Activated CD8-positive, alpha-beta memory T cell treated with anti-CD3 and anti-CD28 coated beads, Interleukin-2, amount 10 ng/mL, durations not matched to agents 7 days and 5 days (primary cell): ENCODE data around the gene HSD11B2. TPM values are rescaled to one million over a fixed set of nuclear protein-coding genes. Genes with fewer than 3 reads are reported as not detected.

ENCODE experiments used
- ATAC-seq: fragments of 150-1000 bp; cut with Tn5 transposase; one replicate; pipeline ENCODE4 v1.10.0; 2021; ENCODE audit warnings: moderate library complexity
- CTCF ChIA-PET: fragments of 350-600 bp; sonication (Branson Sonifier 250); formaldehyde crosslinking; loops from one replicate; lab custom pipeline; 2021; ENCODE audit warnings: antibody characterized with exemption; lab: Charles Lee
- DNase-seq: peaks from one replicate; pipeline ENCODE4 v3.0.0-alpha.2; 2020
- H3K27ac Mint-ChIP-seq: one replicate; pipeline ENCODE4 v1.8.0; 2021; ENCODE audit warnings: mild to moderate bottlenecking, mixed read lengths
- H3K27me3 Mint-ChIP-seq: one replicate; pipeline ENCODE4 v1.8.0; 2021; ENCODE audit warnings: mixed read lengths
- H3K36me3 Mint-ChIP-seq: one replicate; pipeline ENCODE4 v1.8.0; 2021; ENCODE audit warnings: mild to moderate bottlenecking, mixed read lengths
- H3K4me1 Mint-ChIP-seq: one replicate; pipeline ENCODE4 v1.8.0; 2021; ENCODE audit warnings: mixed read lengths
- H3K4me3 Mint-ChIP-seq: one replicate; pipeline ENCODE4 v1.8.0; 2021; ENCODE audit warnings: mild to moderate bottlenecking, moderate library complexity, mixed read lengths
- H3K9me3 Mint-ChIP-seq: one replicate; pipeline ENCODE4 v1.8.0; 2022; ENCODE audit warnings: low read depth, mixed read lengths
- total RNA-seq, 2 experiments: library from RNA; stranded (reverse); gene quantifications; one replicate each; pipeline ENCODE4 v1.2.3, GENCODE V29; 2021

The HSD11B2 gene
- total RNA-seq, 2 experiments from 2014 or later, result 0.14 TPM; not detected in 1

DNA sequence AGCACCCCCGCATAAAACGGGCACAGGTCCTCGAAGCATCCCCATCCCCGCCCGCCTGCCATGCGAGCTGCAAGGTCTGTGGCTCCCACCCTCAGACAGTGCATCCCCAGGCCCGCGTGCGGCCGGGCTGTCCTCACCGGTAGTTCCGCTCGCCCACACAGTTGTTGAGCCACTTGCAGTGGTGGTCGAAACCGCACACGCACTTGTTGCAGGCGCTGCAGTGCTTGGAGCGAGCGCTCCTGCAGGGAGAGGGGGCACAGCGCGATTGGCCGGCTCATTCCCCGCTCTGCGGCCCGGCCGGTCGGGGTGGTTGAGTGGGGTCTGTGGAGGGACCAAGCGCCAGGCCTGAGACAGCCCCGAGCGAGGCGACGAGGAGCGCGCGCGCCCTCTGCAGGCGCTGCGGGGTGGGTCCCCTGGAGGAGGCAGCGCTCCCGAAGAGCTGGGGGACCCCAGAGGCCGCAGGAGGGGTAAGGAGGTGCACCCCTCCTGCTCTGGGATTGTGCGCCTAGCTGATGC is 31.6 kb upstream of the HSD11B2 start:
- no peak overlapping the region for H3K27ac Mint-ChIP-seq
- ATAC-seq (peak; percentile 83), DNase-seq (peak; percentile 55)
- CTCF ChIA-PET, result interaction anchor here (0.6 to 2.9 kb wide), 44 partner anchors 9 to 383 kb away, joined by 3 to 25 read pairs (median 4); partner anchors contain the start of gene TMEM208
- no peak overlapping the region for H3K4me3 Mint-ChIP-seq
- H3K4me1 Mint-ChIP-seq, result no peaks in the 10 kb centered on the region
- no peaks in the 10 kb centered on the region for H3K9me3 Mint-ChIP-seq
- H3K36me3 Mint-ChIP-seq, result no peaks in the 10 kb centered on the region
- peaks cover 22% of the 10 kb centered on the region for H3K27me3 Mint-ChIP-seq

DNA sequence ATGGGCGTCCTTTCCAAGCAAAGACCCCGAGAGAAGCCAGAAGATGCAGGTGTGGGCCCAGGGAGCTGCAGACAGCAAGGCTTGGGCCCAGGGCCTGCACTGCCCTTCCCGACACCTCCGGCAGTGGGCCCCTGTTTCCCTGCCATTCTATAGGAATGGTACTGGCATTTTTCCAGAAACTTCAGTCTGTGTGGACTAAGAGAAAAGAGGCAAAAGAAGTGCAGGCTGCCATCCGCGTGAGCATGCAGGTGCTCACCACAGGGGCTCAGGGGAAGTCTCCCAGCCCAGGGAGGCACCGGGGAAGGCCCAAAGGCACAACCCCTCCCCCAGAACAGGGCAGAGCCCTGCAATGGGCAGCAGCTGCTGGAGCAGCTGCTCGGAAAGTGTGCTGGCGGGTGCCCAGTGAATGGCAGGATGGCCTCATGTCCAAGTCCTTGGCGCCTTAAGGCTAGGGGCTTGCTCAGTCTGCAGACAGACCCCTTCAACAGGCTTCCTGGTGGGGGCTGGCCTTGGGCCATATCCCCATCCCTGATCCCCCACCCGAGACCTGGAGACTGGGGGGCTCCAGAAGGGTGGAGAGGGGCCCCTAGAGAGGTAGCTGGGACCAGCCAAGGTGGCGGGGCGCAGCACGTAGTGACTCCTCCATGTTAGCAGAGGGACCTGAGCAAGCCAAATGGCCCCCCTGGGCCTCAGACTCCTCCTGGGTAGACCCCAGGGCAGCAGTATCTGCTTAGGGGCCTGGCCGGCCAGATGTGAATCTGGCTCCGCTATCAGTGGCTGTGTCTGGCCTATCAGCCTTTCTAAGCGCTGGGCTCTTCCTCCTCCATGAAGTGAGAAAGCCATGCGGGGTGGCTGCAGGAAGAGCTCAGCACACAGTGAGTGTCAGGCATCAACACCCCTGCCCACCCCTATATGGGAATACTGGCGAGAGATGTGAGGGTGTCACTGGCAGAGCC is 30.9 kb upstream of the HSD11B2 start:
- Mint-ChIP-seq H3K4me1 (no peaks in the 10 kb centered on the region), H3K36me3 (no peaks in the 10 kb centered on the region), H3K4me3 (no peak overlapping the region), H3K27ac (no peak overlapping the region), H3K27me3 (peaks cover 18% of the 10 kb centered on the region), H3K9me3 (no peaks in the 10 kb centered on the region)
- CTCF ChIA-PET, result interaction anchor here (0.6 to 2.9 kb wide), 44 partner anchors 9 to 384 kb away, joined by 3 to 25 read pairs (median 4); partner anchors contain the start of gene TMEM208
- DNase-seq (no peak), ATAC-seq (no peak)

DNA sequence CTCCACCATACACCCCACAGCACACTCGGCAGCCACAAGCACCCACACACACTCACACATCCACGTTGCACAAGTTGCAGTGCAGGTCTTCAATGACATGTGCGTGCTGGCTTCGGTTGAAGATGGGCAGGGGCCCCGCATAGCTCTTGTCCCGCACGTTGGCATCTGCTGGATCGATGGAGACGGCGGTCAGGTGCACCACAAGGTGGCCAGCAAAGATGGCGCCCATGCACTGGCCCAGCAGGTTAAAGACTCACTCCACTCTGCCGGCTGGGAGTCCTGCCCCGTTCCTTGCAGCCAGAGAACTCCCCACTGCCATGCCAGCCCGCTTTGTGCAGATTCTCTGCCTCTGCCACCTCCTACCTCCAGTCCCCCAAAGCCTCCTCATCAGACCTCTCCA is 30.0 kb upstream of the HSD11B2 start:
- H3K36me3 Mint-ChIP-seq, result no peaks in the 10 kb centered on the region
- DNase-seq (no peak), ATAC-seq (no peak)
- peaks cover 9% of the 10 kb centered on the region for H3K27me3 Mint-ChIP-seq
- no peaks in the 10 kb centered on the region for H3K9me3 Mint-ChIP-seq
- H3K4me3 Mint-ChIP-seq, result no peak overlapping the region
- H3K27ac Mint-ChIP-seq, result no peak overlapping the region
- no peaks in the 10 kb centered on the region for H3K4me1 Mint-ChIP-seq
- CTCF ChIA-PET, result no interaction called here

DNA sequence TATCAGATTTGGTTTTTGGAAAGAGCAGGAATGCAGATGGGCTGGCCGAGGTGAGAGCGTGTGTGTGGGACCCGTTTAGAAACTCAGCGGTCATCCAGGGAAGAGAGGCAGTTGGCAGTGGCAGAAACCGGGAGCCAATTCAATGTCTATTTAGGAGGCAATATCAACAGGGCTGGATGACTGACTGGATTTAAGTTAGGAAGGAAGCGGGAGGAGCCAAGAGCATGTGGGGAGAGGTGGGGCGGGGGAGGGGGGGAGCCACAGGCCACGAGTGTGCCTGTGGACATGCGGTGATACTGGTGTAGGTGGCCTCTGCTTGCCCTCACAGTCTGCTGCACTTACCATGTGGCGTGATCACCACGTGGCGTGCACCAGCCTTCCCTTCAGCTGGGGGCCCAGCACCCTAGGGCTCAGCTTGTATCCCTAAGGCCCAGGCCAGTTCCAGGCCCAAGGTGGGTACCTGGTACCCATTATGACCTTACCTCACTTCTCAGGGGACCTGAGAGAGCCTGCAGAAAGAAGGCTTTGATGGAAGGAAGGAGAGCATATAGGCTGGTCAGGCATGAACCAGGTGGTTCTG is 26.9 kb upstream of the HSD11B2 start:
- Mint-ChIP-seq H3K36me3 (no peaks in the 10 kb centered on the region), H3K27me3 (peaks cover 8% of the 10 kb centered on the region), H3K27ac (no peak overlapping the region), H3K9me3 (no peaks in the 10 kb centered on the region), H3K4me3 (no peak overlapping the region), H3K4me1 (no peaks in the 10 kb centered on the region)
- CTCF ChIA-PET, result no interaction called here
- ATAC-seq, result no peak
- DNase-seq, result no peak

DNA sequence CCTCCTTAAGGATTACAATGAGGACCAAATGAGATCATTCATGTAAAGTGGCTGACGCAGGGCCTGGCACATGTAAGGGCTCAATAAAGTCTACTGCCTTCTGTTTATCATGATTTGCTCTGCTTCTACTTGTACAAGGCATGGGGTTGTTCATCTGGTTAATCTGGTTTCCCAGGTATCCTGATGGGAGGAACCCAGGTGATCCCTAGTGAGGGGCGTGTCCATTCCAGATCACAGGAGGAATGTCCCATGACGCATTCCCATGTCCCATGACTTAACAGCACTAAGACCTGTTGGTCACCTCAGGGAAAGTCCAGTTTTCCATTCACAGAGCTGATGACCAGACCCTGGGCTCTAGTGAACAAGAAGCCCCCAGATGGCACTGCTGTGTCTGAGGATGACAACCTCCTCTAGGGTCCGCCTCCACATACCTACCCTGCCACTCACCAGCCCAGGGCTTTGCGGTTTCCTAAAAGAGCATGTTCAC is 26.1 kb upstream of the HSD11B2 start:
- CTCF ChIA-PET, result no interaction called here
- H3K27ac Mint-ChIP-seq, result no peak overlapping the region
- no peak for ATAC-seq

DNA sequence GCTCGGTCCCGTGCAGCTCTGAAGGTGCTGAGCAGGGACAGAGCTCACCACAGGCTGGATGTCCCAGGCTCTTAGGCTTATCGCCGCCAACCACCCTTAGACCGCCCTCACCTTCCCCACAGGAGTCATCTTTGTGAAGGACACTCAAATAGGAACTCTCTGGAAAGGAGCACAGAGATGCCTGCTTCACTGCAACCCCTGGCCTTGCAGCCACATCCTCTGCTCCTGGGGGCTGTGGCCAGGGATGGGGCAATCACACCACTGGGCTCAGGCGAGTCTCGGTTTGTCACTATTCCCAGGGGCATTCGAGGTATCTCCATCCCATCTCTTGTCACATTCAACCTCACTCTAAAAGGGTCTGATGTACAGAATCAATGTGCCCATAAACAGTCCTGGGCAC is 25.6 kb upstream of the HSD11B2 start:
- H3K4me1 Mint-ChIP-seq, result no peaks in the 10 kb centered on the region
- H3K27me3 Mint-ChIP-seq, result peaks cover 8% of the 10 kb centered on the region
- ATAC-seq, result no peak
- no peaks in the 10 kb centered on the region for H3K9me3 Mint-ChIP-seq
- H3K27ac Mint-ChIP-seq, result no peak overlapping the region
- no peak overlapping the region for H3K4me3 Mint-ChIP-seq
- no peak for DNase-seq
- CTCF ChIA-PET, result no interaction called here
- no peaks in the 10 kb centered on the region for H3K36me3 Mint-ChIP-seq

More for the DNA sequence above, 26.1 kb upstream of the HSD11B2 start:
- Mint-ChIP-seq H3K4me3 (no peak overlapping the region), H3K36me3 (no peaks in the 10 kb centered on the region), H3K9me3 (no peaks in the 10 kb centered on the region), H3K4me1 (no peaks in the 10 kb centered on the region), H3K27me3 (peaks cover 8% of the 10 kb centered on the region)
- DNase-seq, result no peak

DNA sequence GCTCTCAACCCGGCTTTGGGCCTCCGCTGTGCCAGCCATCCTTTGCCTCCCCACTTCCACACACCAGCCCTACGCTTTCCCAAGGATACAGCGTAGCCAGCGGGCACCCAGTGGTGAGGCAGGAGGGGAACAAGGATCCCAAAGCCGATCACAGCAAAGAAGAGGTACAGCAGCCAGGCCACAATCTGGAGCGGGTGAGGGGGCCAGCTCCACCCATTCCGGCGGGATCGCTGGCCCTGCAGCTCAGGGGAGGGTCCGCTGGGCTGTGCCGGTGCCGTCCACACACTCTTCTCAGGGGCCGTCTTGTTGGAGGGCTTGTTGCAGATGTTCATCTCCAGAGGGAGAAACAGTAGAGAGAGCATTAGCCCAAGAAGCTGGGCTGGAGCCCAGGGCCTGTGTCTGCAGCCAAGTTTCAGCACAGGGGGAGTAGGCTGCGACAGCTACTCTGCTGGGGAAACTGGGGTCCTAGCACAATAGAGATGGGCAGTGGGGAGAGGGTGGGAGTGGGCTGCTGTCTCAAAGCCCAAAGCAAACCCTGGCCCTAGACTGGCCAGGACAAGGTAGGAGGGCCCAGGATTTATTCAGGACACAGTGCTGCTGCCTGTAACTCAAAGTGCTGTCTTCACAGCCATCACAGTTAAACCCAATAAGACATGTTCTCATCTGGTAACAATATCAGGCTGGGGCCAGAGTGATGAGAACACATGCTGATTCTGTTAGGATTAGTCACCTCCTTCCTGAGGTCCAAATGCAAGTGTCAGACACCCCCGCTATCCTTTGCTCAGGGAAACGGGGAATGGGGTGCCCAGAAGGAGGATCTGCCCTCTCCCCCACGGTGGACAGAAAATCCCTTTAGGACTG is 24.6 kb upstream of the HSD11B2 start:
- H3K4me1 Mint-ChIP-seq, result no peaks in the 10 kb centered on the region

DNA sequence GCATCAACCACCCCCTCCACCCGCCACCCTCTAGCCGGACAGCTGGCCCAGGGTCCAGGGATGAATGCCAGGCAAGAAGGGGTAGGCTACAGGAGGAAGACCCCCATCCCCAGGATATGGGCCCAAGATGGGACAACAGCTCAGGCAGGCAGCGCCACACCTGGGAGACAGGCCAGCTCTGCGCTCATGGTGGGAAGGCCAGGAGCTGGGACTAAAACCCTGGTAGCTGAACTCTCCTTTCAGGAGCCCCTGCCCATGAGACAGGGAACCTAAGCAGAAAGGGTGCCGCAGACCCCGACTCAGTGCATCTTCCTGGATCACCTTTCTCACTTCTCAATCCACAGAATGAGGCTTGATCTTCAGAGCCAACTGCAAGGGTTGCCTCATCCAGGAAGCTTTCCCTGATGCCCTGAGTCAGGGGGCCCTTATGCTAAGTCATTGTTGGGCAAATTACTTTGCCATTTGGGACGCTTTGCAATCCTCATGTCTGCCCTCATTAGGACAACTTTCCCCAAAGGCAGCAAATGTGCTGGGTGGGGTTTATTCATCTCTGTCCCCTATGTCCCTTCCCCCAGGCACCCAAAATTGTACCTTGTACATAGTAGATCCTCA is 23.6 kb upstream of the HSD11B2 start:
- H3K9me3 Mint-ChIP-seq, result no peaks in the 10 kb centered on the region
- peaks cover 4% of the 10 kb centered on the region for H3K27me3 Mint-ChIP-seq
- no peaks in the 10 kb centered on the region for H3K4me1 Mint-ChIP-seq
- ATAC-seq, result no peak
- H3K4me3 Mint-ChIP-seq, result no peak overlapping the region
- CTCF ChIA-PET, result interaction anchor here (1.4 to 2.4 kb wide), 3 partner anchors 21 to 68 kb away, joined by 3 to 8 read pairs (median 3); no protein-coding TSS in a partner anchor
- DNase-seq, result no peak
- no peaks in the 10 kb centered on the region for H3K36me3 Mint-ChIP-seq
- H3K27ac Mint-ChIP-seq, result no peak overlapping the region

More for the DNA sequence above, 24.6 kb upstream of the HSD11B2 start:
- no peaks in the 10 kb centered on the region for H3K36me3 Mint-ChIP-seq
- no peak for DNase-seq
- no peaks in the 10 kb centered on the region for H3K9me3 Mint-ChIP-seq
- H3K27me3 Mint-ChIP-seq, result peaks cover 8% of the 10 kb centered on the region
- no peak overlapping the region for H3K27ac Mint-ChIP-seq
- H3K4me3 Mint-ChIP-seq, result no peak overlapping the region
- ATAC-seq, result no peak
- CTCF ChIA-PET, result interaction anchor here (2.4 kb wide), 1 partner anchor 22 kb away, joined by 8 read pairs; no protein-coding TSS in a partner anchor

DNA sequence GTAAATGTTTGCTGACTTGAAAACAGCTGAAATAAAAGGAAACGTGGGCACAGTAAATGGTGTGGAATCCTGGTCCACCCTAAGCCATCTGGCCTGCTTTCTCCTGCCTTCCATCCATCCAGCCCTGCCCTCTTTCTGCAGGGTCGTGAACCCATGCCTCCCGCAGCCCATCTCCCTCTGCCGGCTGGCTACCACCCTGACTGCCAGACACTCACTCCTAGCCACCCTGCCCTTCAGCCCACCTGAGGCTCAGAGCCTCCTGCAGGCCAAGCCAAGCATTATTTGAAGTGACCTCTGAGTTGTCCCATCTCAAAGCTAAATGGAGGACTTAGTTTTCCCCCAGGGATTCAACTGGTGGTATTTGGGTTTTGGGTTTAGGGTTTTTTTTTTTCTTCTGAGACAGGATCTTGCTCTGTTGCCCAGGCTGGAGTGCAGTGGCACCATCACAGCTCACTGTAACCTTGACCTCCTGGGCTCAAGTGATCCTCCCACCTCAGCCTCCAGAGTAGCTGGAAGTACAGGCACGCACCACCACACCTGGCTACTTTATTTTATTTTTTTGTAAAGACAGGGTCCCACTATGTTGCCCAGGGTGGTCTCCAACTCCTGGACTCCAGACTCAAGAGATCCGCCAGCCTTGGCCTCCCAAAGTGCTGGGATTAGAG is 23.0 kb upstream of the HSD11B2 start:
- H3K9me3 Mint-ChIP-seq, result no peaks in the 10 kb centered on the region

DNA sequence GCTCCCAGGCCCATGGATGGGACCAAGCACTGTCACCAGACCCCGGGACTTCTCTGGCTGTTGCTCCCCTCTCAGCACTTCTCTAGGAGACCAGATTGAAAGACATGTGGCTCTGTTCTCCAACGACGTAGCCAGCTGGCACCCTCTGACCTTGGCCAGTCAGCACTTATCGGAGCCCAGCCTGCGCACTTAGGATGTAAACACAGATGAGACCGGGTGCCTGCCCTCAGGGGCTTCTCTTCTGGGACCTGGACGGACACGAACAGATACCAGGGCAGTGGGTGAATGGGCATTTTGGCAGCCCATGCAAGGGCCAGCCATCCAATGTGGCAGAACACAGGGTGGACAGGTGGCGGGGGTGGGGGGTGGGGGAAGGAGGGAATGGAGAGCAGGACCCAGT is 21.3 kb upstream of the HSD11B2 start:
- no peak for ATAC-seq

More for the DNA sequence above, 23.0 kb upstream of the HSD11B2 start:
- Mint-ChIP-seq H3K27me3 (peaks cover 3% of the 10 kb centered on the region), H3K27ac (no peak overlapping the region), H3K4me1 (no peaks in the 10 kb centered on the region), H3K36me3 (no peaks in the 10 kb centered on the region), H3K4me3 (no peak overlapping the region)
- no peak for DNase-seq
- CTCF ChIA-PET, result interaction anchor here (1.3 to 2.4 kb wide), 4 partner anchors 8 to 69 kb away, joined by 3 to 8 read pairs (median 3); no protein-coding TSS in a partner anchor
- no peak for ATAC-seq

DNA sequence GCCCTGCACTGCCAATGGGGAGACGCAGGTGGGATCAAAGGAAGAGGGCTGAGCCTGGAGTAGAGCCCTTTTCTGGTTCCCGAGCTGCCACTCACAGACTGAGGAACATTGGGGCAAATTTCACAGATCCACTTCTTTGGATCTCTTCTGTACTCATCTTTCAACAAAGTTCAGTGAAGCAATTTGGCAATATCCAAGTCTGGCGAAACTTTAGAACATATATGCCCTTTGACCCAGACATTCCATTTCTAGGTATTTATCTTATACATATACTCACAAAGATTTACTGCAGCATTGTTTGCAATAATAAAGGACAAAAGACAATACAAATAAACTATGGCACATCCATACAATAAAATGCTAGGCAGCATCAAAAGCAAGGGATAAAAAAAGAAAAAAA is 19.6 kb upstream of the HSD11B2 start:
- DNase-seq (no peak), ATAC-seq (no peak)
- no peaks in the 10 kb centered on the region for H3K9me3 Mint-ChIP-seq
- no peak overlapping the region for H3K4me3 Mint-ChIP-seq
- no peak overlapping the region for H3K27ac Mint-ChIP-seq
- H3K36me3 Mint-ChIP-seq, result no peaks in the 10 kb centered on the region
- peaks cover 15% of the 10 kb centered on the region for H3K27me3 Mint-ChIP-seq
- peaks cover 9% of the 10 kb centered on the region for H3K4me1 Mint-ChIP-seq
- CTCF ChIA-PET, result interaction anchor here (1.4 to 1.6 kb wide), 2 partner anchors 12 to 103 kb away, joined by 3 to 6 read pairs; no protein-coding TSS in a partner anchor

More for the DNA sequence above, 21.3 kb upstream of the HSD11B2 start:
- peaks cover 5% of the 10 kb centered on the region for H3K4me1 Mint-ChIP-seq
- CTCF ChIA-PET, result interaction anchor here (1.6 kb wide), 1 partner anchor 10 kb away, joined by 6 read pairs; no protein-coding TSS in a partner anchor
- H3K27me3 Mint-ChIP-seq, result peaks cover 8% of the 10 kb centered on the region
- no peak overlapping the region for H3K4me3 Mint-ChIP-seq
- H3K9me3 Mint-ChIP-seq, result no peaks in the 10 kb centered on the region
- H3K27ac Mint-ChIP-seq, result no peak overlapping the region
- DNase-seq, result no peak
- no peaks in the 10 kb centered on the region for H3K36me3 Mint-ChIP-seq

DNA sequence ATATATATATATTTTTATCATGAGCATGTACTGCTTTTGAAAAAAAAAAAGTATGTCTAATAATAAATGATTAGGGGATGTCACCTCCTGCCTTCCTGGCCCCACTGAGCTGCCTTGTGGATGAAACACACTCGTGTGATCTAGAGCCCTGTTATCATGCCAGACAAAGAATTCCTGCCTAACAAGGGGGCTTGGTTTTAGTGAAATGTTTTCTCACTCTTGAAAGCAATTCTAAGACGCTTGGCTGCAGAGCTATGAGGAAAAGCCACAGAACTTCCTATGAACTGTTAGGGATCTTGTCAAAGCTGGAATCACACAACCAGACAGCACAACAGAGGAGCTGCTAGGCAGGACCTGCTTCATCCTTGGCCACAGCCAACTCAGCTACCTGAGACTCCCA is 18.6 kb upstream of the HSD11B2 start:
- DNase-seq, result no peak
- Mint-ChIP-seq H3K27ac (no peak overlapping the region), H3K4me1 (peaks cover 14% of the 10 kb centered on the region), H3K36me3 (no peaks in the 10 kb centered on the region), H3K9me3 (no peaks in the 10 kb centered on the region), H3K27me3 (peaks cover 23% of the 10 kb centered on the region), H3K4me3 (no peak overlapping the region)
- ATAC-seq, result no peak
- CTCF ChIA-PET, result interaction anchor here (0.7 to 1.9 kb wide), 6 partner anchors 13 to 162 kb away, joined by 3 to 7 read pairs (median 4); no protein-coding TSS in a partner anchor
